ENCODE data around the gene UGDH. TPM values are rescaled to one million over a fixed set of nuclear protein-coding genes. Genes with fewer than 3 reads are reported as not detected.

The UGDH gene
- total and polyA plus RNA-seq, 2 of the 13 experiments (the other 11 are each of a cell fraction or from before 2014, with no cell fraction given): 99.0 to 384 TPM

DNA sequence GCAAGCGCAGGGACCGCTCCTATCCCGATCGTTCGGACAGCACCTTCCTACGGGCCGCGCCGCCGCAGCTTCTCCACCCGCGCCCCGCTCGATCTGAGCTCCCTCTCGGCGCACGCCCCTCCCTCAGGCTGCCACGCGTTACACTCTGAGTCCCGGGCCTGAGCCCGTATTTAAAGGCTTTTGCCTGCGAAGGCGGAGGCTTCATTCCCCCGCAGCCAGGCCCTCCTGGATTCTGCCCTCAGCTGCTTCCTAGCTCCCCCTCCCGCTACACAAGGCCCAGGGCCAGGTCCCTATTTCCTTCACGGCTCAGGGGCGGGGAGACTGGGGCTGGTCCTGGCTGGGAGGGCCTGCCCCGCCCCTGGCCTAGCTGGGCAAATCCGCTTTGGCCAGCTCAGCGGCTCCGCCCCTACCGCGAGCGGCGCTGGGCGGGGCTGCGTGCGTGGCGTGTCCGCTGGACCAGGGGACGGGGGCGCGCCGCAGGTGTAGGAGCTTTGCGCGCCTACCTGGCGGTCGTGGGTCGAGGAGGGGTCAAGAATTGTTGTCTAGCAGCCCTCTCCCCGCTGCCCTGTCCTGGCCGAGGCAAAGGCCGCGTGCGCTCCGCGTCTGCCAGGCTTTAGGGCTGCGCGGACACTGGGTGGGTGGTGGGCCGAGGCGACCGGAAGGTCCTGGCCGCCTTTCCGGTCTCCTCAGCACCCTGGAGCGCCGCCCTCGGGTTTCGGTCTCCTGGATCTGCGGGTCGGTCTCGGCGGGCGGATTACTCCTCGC, at the start of gene UGDH (continued):
- TF ChIP-seq, protein P1, sequence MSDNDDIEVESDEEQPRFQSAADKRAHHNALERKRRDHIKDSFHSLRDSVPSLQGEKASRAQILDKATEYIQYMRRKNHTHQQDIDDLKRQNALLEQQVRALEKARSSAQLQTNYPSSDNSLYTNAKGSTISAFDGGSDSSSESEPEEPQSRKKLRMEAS (IDR thresholded peaks at IDR 0.05): peak; percentile 93
- TF ChIP-seq HDAC1 (CRISPR knock-in tag; IDR thresholded peaks at IDR 0.05) (peak; percentile 96), ZNF501 (CRISPR knock-in tag; IDR thresholded peaks at IDR 0.05) (peak; percentile 99; the same call in 1 of the 2 replicates), AKAP8 (CRISPR knock-in tag; IDR thresholded peaks at IDR 0.05) (peak; percentile 88), ZNF24 (IDR thresholded peaks at IDR 0.05) (no peak), SYNCRIP (IDR thresholded peaks at IDR 0.05; ENCODE audit: insufficient read depth, low read depth, low read length) (no peak), SMAD1 (CRISPR knock-in tag; IDR thresholded peaks at IDR 0.05; ENCODE audit: borderline replicate concordance, low read depth) (no peak), ZBTB8A (CRISPR knock-in tag; IDR thresholded peaks at IDR 0.05; ENCODE audit: borderline replicate concordance, low read depth) (no peak), HIVEP1 (CRISPR knock-in tag; IDR thresholded peaks at IDR 0.05) (no peak), JARID2 (CRISPR knock-in tag; IDR thresholded peaks at IDR 0.05; ENCODE audit: insufficient replicate concordance) (peak; percentile 74), MTF2 (CRISPR knock-in tag; IDR thresholded peaks at IDR 0.05; ENCODE audit: borderline replicate concordance) (no peak), SRF (IDR thresholded peaks at IDR 0.05; ENCODE audit: low read depth, low read length) (no peak), ZKSCAN5 (CRISPR knock-in tag; IDR thresholded peaks at IDR 0.05) (no peak), ZMYM2 (CRISPR knock-in tag; IDR thresholded peaks at IDR 0.05) (no peak), ZNF225 (CRISPR knock-in tag; IDR thresholded peaks at IDR 0.05) (peak; percentile 87; the same call in 1 of the 2 replicates), CBX5 (CRISPR knock-in tag; IDR thresholded peaks at IDR 0.05; ENCODE audit: borderline replicate concordance) (peak; percentile 22; the same call in 1 of the 2 replicates)
- TF ChIP-seq, protein P2, sequence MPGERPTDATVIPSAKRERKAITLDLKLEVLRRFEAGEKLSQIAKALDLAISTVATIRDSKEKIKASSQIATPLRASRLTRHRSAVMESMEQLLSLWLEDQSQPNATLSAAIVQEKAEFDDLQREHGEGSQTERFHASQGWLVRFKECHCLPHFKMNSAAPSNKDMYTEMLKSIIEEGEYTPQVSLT (CRISPR knock-in tag; IDR thresholded peaks at IDR 0.05; ENCODE audit: borderline replicate concordance, low read depth): no peak
- TF ChIP-seq, protein P3, sequence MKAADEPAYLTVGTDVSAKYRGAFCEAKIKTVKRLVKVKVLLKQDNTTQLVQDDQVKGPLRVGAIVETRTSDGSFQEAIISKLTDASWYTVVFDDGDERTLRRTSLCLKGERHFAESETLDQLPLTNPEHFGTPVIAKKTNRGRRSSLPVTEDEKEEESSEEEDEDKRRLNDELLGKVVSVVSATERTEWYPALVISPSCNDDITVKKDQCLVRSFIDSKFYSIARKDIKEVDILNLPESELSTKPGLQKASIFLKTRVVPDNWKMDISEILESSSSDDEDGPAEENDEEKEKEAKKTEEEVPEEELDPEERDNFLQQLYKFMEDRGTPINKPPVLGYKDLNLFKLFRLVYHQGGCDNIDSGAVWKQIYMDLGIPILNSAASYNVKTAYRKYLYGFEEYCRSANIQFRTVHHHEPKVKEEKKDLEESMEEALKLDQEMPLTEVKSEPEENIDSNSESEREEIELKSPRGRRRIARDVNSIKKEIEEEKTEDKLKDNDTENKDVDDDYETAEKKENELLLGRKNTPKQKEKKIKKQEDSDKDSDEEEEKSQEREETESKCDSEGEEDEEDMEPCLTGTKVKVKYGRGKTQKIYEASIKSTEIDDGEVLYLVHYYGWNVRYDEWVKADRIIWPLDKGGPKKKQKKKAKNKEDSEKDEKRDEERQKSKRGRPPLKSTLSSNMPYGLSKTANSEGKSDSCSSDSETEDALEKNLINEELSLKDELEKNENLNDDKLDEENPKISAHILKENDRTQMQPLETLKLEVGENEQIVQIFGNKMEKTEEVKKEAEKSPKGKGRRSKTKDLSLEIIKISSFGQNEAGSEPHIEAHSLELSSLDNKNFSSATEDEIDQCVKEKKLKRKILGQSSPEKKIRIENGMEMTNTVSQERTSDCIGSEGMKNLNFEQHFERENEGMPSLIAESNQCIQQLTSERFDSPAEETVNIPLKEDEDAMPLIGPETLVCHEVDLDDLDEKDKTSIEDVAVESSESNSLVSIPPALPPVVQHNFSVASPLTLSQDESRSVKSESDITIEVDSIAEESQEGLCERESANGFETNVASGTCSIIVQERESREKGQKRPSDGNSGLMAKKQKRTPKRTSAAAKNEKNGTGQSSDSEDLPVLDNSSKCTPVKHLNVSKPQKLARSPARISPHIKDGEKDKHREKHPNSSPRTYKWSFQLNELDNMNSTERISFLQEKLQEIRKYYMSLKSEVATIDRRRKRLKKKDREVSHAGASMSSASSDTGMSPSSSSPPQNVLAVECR (CRISPR knock-in tag; IDR thresholded peaks at IDR 0.05; ENCODE audit: borderline replicate concordance): peak; percentile 93
- TF ChIP-seq, protein P4, sequence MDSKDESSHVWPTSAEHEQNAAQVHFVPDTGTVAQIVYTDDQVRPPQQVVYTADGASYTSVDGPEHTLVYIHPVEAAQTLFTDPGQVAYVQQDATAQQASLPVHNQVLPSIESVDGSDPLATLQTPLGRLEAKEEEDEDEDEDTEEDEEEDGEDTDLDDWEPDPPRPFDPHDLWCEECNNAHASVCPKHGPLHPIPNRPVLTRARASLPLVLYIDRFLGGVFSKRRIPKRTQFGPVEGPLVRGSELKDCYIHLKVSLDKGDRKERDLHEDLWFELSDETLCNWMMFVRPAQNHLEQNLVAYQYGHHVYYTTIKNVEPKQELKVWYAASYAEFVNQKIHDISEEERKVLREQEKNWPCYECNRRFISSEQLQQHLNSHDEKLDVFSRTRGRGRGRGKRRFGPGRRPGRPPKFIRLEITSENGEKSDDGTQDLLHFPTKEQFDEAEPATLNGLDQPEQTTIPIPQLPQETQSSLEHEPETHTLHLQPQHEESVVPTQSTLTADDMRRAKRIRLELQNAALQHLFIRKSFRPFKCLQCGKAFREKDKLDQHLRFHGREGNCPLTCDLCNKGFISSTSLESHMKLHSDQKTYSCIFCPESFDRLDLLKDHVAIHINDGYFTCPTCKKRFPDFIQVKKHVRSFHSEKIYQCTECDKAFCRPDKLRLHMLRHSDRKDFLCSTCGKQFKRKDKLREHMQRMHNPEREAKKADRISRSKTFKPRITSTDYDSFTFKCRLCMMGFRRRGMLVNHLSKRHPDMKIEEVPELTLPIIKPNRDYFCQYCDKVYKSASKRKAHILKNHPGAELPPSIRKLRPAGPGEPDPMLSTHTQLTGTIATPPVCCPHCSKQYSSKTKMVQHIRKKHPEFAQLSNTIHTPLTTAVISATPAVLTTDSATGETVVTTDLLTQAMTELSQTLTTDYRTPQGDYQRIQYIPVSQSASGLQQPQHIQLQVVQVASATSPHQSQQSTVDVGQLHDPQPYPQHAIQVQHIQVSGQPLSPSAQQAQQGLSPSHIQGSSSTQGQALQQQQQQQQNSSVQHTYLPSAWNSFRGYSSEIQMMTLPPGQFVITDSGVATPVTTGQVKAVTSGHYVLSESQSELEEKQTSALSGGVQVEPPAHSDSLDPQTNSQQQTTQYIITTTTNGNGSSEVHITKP (CRISPR knock-in tag; IDR thresholded peaks at IDR 0.05; ENCODE audit: low read depth): 0 out of 2 replicates have a peak, but pooled peaks have one; percentile 30
- TF ChIP-seq, protein P5, sequence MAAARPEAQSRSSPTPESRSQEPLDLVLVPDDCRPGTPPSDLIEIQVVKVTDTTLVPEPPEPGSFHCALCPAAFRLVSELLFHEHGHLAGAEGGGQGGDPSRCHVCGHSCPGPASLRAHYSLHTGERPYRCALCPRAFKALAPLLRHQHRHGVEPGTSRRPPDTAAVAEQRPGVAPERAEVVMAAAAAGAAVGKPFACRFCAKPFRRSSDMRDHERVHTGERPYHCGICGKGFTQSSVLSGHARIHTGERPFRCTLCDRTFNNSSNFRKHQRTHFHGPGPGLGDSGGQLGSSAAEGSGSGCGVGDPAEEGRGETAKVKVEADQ (CRISPR knock-in tag; IDR thresholded peaks at IDR 0.05; ENCODE audit: borderline replicate concordance): no peak; the same call in 1 of the 2 replicates
